KBM-7 (cell line): ENCODE measurements around the gene PCED1A.

Source experiments
- DNase-seq: peaks from one replicate; pipeline ENCODE4 v3.0.0-alpha.2; 2015
- in situ Hi-C: fragments of 300-500 bp; cut with MboI; formaldehyde crosslinking; loops from 2 replicates; pipeline ENCODE4 v1.14.3; 2020; ENCODE audit warnings: low sequenced_read_pairs, low pct_unique_long_range_greater_than_20kb, mixed read lengths

PCED1A gene, protein sequence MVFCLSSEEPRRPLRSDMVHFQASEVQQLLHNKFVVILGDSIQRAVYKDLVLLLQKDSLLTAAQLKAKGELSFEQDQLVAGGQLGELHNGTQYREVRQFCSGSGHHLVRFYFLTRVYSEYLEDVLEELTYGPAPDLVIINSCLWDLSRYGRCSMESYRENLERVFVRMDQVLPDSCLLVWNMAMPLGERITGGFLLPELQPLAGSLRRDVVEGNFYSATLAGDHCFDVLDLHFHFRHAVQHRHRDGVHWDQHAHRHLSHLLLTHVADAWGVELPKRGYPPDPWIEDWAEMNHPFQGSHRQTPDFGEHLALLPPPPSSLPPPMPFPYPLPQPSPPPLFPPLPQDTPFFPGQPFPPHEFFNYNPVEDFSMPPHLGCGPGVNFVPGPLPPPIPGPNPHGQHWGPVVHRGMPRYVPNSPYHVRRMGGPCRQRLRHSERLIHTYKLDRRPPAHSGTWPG

DNA sequence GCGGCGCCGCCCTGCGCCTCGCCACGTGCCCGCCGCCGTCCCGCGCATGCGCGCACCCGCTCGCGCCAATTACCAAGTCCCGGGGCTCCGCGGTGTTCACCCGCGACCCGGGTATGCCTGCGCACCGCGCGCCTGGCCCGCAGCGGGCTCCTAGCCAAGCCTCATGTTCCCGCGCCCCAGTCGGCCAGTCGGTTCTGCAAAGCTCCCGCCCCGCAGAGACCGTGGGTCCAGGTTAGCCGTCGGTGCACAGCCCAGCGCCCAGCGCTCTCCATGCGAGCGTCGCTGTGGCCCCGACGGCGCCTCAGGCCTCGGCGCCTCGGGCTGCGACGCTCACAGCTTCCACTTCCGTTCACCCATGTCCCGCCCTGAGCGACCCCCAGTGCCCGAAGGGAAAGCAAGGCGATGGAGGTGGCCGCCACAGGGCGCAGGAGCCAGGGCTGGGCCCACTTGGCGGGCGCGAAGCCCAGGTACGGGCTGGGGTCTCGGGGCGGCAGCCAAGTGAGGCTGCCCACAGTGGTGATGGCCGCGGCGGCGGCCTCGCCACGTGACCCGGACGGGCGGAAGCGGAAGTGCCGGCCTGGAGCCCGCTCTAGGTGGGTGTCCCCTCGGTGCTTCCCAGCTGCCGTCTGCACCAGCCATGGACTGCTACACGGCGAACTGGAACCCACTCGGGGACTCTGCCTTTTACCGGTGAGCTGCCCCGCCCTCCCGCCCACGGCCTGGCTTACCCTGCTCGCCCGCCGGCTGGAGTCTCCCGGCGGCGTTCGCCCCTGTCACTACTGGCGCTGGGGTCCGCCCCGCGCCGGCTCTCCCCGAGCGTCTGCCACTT, at the start of gene PCED1A, which contains the start of gene VPS16:
Gene PCED1A, minus strand, starts transcription at position 518 of the 829 bp plus-strand sequence. CDS start 743 bp downstream, outside the sequence.
Gene VPS16, plus strand, starts transcription at position 608 of the 829 bp plus-strand sequence. Its CDS starts 30 bp downstream, at position 638.
- in situ Hi-C loops, result no loop called here
- DNase-seq, result peak; percentile 85

DNA sequence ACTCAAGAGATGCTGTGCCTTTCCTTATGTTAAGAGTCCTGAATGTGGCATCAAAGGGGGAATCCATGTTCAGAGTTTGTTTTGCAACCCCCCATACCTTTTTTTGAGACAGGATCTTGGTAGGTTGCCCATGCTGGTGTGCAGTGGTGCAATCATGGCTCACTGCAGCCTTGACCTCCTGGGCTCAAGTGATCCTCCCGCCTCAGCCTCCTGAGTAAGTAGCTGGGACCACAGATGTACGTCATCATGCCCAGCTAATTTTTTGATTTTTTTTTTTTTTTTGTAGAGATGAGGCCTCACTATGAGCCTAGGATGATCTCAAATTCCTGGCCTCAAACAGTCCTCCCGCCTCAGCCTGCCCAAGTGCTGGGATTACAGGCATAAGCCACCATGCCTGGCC, 49.3 kb upstream of the PCED1A start:
- in situ Hi-C loops, result no loop called here
- no peak for DNase-seq

DNA sequence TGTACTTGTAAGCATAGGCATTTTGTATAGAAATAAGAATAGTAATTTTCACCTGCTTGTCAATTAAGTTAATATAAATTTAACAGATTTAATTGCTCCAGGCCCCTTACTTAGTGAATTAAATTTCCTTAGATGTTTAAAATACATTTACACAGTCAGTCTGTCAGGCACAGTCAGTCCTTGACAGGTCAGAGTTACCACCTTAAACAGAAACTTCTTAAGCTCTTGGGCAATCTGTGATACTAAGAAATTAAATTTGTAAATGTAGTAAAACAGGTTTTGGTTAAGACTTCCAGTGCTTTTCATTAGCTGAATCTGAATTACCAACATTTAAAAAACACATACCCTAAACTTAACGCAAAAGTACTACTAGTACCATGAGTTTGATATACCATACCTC, 48.8 kb upstream of the PCED1A start:
- in situ Hi-C loops, result no loop called here

DNA sequence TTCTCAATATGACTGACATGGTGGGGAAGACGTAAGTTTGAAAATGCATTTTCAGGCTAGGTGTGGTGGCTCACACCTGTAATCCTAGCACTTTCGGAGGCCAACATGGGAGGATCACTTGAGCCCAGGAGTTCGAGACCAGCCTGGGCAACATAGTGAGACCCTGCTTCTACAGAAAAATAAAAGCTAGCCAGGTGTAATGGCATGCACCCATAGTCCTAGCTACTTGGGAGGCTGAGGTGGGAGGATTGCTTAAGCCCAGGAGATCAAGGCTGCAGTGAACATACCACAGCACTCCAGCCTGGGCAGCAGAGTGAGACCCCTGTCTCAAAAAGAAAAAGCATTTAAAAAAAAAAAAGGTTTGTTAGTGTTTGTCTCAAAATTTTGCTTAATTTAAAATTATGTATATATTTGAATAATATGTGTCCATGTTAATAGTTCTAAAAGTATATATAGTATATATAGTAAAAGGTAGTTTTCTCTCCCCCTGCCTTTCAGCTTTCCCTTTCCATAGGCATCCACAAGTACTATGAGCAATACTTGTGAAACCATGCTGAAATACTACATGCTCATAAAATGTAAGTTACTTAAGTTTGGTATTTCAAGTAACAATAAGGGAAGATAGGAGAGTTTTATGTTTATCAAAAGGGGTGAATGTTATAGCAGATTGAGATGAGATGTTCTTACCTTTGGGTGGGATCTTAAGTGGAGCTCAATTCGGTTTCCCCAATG, 47.9 kb upstream of the PCED1A start:
- in situ Hi-C loops, result no loop called here
- DNase-seq, result no peak

More for the DNA sequence above, 48.8 kb upstream of the PCED1A start:
- DNase-seq, result no peak

DNA sequence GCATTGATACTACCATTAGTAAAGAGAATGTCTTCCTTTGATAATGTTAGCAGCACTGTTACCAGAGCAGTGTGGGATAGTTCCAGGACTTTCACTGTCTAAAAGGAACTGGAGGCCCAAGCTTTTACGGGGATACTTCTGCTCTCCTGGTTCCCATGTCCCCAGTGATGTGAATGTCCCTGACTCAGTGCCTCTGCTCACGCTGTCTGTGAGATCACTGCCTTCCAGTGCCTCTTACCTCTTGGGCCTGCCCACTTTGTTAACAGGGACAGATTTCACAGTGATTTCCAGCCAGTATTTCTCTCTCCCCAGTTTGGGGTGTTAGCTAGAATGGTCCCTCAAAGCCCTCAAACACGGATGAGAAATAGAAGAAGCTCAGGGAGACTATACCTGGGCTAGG, 47.3 kb upstream of the PCED1A start:
- in situ Hi-C loops, result no loop called here
- no peak for DNase-seq

DNA sequence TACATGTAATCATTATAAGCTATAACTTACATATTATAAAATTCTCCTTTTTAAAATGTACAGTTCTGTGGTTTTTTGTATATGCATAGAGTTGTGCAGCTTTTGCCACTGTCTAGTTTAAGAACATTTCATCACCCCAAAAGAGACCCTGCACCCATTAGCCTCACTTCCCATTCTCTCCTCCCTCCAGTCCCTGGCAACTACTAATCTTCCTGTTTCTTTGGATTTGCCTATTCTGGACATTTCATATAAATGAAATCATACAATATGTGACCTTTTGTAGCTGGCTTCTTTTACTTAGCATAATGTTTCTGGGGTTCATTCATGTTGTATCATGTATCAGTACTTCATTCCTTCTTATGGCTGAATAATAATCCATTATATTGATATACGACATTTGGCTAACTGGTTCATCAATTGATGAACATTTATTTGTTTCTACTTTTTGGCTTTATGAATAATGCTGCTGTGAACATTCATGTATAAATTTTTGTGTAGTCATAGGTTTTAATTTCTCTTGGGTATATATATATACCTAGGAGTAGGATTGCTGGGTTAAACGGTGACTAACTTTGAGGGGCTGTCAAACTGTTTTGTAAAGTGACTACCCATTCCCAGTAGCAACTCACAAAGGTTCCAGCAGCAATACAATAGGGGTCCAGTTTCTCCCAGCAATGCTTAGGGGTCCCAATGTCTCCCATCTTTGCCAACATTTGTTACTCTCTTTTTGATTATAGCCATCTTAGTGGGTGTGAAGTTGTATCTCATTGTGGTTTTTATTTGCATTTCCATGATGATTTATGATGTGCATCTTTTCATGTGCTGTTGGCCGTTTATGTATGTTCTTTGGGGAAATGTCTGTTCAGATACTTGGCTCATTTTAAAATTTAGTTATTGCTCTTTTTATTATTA, 43.5 kb upstream of the PCED1A start:
- DNase-seq, result no peak
- in situ Hi-C loops, result no loop called here

DNA sequence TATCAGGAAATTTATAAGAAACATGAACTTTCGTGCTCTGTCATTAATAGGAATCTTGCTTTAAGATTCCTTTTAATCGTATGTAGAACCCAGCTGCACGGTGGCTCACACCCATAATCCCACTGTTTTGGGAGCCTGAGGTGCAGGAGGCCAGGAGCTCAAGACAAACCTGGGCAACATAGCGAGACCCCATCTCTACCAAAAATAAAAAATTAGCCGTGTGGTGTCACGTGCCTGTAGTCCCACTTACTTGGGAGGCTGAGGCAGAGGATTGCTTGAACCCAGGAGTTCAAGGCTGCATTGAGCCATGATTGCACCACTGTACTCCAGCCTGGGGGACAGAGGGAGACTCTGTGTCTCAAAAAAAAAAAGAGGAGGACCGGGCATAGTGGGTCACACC, 40.2 kb upstream of the PCED1A start:
- DNase-seq, result no peak
- in situ Hi-C loops, result no loop called here

DNA sequence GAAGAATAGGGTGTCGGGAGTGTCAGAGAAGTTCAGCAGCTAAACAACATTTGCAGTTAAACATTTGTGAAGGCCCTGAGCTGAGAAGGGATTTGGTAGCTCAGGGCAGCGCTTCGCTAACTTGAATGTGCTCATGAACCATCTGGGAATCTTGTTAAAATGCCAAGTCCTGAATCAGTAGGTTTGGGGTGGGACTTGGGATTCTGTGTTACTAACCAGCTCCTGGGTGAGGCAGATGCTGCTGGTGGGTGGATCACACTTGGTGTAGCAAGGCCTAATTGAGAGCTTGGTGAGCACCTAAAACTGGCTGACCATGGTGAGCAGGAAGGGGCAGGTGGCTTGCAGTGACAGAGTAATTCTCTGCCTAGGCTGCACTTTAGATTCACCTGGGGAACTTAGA, 38.7 kb upstream of the PCED1A start:
- in situ Hi-C loops, result no loop called here
- no peak for DNase-seq

DNA sequence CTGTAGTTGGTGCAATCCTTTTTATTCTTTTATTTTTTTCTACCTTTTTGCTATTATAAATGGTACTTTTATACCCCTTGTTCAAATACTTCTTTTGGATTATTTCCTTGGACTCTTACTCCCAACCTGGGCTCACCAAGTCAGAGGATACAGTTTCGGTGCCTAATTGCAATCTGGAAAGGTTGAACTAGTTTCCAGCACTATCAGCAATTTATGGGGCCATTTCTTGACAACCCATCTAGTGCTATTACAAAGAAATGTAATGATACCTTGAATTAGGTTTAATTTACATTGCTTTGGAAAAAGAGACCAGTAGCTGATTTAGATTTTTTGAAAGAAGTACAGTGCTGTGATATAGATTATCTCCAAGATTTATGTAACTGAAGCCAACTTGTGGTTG, 38.1 kb upstream of the PCED1A start:
- in situ Hi-C loops, result no loop called here
- DNase-seq, result no peak

DNA sequence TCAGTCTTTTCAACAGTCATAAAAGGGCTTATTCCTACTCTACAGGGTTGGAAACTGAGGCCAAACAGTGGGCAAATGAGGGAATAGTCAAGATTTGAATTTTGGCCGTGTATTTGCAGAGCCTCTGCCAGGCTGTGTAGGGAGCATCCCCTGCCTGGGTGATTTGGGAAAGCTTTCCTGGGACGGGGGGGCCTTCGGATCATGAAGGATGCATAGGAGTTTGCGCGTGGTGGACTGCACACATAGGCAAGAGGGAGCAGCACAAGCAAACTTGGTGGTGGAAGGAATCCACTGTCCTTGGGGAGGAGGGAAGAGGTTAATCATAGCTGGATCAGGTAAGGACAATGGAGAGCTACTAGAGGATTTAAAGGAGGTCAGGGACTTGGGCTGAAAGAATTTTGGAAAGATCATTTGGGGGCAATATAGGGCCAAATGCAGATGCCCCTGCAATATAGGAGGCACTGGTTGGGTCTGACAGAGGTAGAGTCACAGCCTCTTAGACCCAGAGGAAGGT, 35.3 kb upstream of the PCED1A start:
- in situ Hi-C loops, result no loop called here

DNA sequence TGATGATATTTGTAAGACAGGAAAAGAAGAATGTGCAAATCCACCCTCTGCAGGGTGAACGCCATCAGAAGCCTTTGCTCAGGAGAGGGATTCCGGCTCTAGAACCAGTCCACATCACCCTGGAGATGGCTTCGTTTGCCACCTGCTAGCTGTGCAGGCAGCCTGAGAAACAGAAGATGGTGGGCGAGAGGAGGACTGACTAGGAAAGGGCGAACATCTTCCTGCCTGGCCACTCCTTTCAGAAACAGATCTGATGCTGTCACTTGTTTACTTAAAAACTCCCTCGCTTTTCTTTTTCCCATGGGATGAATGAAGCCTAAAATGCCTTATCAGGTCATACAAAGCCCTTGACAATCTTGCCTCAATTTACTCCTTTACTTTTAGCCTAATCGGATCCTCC, 34.0 kb upstream of the PCED1A start:
- in situ Hi-C loops, result no loop called here
- DNase-seq, result peak; percentile 7

More for the DNA sequence above, 35.3 kb upstream of the PCED1A start:
- no peak for DNase-seq

DNA sequence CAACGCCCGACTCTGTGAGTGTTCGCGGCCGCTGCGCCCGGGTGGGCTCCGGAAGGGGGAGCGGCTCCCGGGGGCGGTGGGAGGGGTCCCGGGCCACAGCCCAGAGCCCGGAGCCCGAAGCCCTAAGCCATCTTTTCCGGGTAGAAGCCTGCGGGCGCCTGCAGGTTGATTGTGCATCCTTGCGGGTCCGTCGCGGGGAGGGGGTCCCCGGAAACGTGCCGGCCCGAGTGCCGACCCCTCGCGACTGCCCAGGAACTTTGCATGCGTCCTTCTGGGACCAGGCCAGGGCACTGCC, 33.2 kb upstream of the PCED1A start:
- peak; percentile 29 for DNase-seq
- in situ Hi-C loops, result no loop called here

DNA sequence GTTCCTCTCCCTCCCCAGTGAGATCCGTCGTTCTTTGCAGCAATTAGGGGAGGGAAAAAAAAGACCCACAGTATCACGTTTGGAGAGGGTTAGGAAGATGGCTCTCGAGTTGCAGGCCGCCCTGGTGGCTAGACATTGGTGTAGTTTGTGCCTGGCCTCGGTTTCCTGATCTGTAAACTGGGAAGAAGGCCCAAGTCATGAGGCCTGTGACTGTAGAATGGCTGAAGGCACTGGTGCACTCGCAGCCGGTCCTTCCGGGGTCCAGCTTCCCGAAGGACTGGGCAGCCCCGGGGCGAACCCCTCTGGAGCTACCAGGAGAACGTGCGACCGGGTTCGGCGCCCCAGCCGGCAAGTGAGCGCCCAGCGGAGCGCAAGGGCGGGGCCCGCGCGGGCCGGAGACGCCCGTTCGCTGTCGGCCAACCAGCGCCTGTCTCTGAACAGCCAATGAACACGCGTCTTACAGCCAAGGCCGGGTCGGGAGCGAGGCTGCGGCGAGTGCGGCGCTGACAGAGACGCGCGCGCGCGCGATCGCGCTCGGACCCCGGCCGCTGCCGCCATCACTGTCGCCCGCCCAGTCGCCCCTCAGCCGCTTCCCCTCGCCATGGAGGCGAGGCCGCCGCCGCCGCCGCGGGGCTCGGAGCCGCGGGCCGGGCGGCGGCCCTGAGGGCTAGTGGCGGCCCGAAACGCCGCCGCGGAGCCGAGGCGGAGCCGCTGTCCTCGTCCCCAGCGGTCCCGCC, 32.7 kb upstream of the PCED1A start, which contains the start of gene PTPRA:
Gene PTPRA, plus strand, starts transcription at position 472 of the 737 bp plus-strand sequence. CDS start 90,797 bp downstream, outside the sequence.
- in situ Hi-C loops, result no loop called here
- peak; percentile 93 for DNase-seq

DNA sequence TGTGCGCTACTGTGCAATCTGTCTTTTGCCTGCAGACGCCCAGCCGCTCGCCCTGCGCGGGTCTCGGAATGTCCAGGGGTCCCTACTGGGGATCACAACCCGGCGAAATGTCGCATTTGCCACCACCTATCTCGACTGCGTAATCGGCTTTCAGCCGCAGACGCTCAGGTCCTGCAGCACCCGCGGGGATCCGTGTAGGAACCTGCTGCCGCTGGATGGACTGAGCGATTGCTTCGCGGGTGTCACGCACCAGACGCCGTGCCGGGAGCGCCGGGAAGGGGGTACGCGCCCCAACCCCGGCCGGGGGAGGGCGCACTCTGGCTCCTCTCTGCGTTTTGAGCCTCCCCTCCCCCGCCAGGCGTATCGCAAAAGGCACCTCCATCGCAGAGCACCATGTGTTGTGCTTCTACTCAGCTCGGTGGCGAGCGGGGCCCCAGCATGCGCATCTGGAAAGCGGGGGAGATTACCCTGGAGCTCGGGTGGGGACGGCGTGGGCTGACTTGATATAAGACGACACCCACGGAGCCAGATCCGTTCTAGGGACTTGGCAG, 32.1 kb upstream of the PCED1A start:
- DNase-seq, result peak; percentile 83
- in situ Hi-C loops, result no loop called here

DNA sequence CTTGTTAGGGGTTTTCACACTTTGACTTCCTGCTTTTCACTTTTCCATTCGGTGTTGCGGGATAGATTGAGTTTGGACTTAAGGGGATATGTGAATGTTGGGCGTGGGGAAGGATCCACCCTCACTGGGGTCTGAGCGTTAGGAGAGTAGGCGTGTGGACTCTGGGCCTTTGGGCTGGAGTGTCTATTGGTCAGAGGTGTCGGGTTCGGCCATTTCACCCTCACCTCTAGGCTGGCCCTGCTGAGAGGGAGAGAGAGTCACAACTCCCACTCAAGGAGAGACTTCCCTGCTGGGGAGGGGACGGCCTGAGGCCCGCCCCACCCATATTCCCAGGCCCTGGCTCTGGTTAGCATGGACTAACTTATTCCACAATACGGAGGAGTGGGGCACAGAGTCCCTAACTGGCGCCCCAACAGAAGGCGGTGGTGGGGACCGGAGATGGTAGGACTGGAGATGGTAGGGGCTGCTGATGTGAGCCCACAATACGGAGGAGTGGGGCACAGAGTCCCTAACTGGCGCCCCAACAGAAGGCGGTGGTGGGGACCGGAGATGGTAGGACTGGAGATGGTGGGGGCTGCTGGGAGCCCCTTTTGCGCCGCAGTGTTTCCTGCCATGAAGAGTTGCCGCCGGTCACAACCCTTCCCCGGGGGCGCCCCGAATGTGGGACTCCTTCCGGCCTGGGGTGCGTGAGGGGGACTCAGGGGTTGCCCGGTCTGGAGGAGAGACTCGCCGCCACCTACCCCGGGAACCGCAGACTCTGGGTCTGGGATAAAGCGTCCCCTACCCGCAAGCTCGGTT, 31.4 kb upstream of the PCED1A start:
- DNase-seq, result peak; percentile 5
- in situ Hi-C loops, result no loop called here

DNA sequence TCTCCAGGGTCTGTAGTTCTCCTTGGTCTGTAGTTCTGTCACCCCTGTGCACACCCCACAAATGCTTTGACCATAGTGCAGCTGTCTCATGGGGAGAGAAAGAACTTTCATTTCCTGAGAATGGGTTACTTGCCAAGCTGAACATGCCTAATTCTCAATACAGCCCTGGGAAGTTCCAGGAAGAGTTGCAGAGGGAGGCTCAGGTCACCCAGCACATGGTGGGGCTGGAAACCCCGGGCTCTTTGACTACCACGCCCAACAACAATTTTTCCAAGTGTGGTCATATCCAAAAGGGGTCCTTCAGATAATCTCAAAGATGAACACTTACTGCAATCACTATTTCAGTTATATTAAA, 30.6 kb upstream of the PCED1A start:
- DNase-seq, result peak; percentile 13

DNA sequence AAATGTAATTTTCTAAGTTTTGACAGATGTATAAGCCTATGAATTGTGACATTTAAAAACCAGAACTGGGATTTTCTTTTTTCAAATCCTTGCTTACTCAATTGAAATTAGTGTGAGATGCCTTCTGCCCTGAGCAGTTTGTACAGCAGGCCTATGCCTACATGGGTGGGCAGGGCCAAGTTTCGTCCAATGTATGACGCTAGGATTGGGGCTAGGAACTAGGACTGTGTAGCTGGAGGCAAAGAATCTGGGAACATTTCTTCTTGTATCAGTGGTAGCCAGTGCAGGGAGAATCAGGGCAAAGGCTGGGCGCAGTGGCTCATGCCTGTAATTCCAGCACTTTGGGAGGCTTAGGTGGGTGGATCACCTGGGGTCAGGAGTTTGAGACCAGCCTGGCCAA, 28.9 kb upstream of the PCED1A start:
- no peak for DNase-seq
- in situ Hi-C loops, result no loop called here

More for the DNA sequence above, 30.6 kb upstream of the PCED1A start:
- in situ Hi-C loops, result no loop called here
